Urinary bladder (tissue), 4 donors: ENCODE measurements around the gene NUDT1. TPM values are rescaled to one million over a fixed set of nuclear protein-coding genes. Genes with fewer than 3 reads are reported as not detected.

ENCODE experiments used
- DNase-seq: peaks from one replicate; pipeline ENCODE4 v3.0.0-alpha.2; 2015; ENCODE audit errors: extremely low spot score
- H3K27ac ChIP-seq: one replicate; pipeline ENCODE4 v1.5.1; 2013; ENCODE audit warnings: low read depth, mild to moderate bottlenecking, moderate library complexity
- H3K36me3 ChIP-seq: one replicate; pipeline ENCODE4 v1.6.1; 2013; ENCODE audit warnings: mild to moderate bottlenecking, moderate library complexity; ENCODE audit not compliant: insufficient read depth
- H3K4me1 ChIP-seq: one replicate; pipeline ENCODE4 v1.6.1; 2013; ENCODE audit warnings: mild to moderate bottlenecking, moderate library complexity; ENCODE audit not compliant: insufficient read depth
- H3K4me3 ChIP-seq: one replicate; pipeline ENCODE4 v1.5.1; 2013; ENCODE audit warnings: low read depth, low read length
- WGBS: extraction: QIAGEN DNeasy Blood & Tissue Kit; methylation state at CpG from one replicate; pipeline ENCODE4 v1.1.7; 2013; 5-methylcytosine and 5-hydroxymethylcytosine counted together
- polyA plus RNA-seq: library from polyadenylated mRNA; stranded (reverse); fragments of 200-250 nt; gene quantifications from one replicate; pipeline ENCODE4 v1.2.3, GENCODE V29; 2013
- total RNA-seq: library from RNA; depleted of rRNA; stranded (reverse); fragments of >200 nt; gene quantifications from one replicate; pipeline ENCODE4 v1.2.3, GENCODE V29; 2014
- donor health status: healthy with polysubstance abuse.
- donor health status: healthy.

The NUDT1 gene
- total RNA-seq (11.4 TPM), polyA plus RNA-seq (33.0 TPM)

- H3K4me1 ChIP-seq: no peaks in the 10 kb centered on the region
- H3K36me3 ChIP-seq: peaks cover 5% of the 10 kb centered on the region
- H3K4me3 ChIP-seq: peak within 1 kb of the TSS; percentile 99
- WGBS: under 1% methylated on average over 81 of the region's 81 CpGs
- H3K27ac ChIP-seq: no peak within 1 kb of the TSS
- peak; percentile 31 for DNase-seq
Measured at GRCh38 chr7:2241580-2242540, at the start of gene NUDT1, which contains the start of gene MRM2. NUDT1 (plus strand) TSS chr7:2242226; CDS start chr7:2244575, 2,349 bp downstream. MRM2 (minus strand) TSS chr7:2242205; CDS start chr7:2242169, 36 bp downstream.

DNA sequence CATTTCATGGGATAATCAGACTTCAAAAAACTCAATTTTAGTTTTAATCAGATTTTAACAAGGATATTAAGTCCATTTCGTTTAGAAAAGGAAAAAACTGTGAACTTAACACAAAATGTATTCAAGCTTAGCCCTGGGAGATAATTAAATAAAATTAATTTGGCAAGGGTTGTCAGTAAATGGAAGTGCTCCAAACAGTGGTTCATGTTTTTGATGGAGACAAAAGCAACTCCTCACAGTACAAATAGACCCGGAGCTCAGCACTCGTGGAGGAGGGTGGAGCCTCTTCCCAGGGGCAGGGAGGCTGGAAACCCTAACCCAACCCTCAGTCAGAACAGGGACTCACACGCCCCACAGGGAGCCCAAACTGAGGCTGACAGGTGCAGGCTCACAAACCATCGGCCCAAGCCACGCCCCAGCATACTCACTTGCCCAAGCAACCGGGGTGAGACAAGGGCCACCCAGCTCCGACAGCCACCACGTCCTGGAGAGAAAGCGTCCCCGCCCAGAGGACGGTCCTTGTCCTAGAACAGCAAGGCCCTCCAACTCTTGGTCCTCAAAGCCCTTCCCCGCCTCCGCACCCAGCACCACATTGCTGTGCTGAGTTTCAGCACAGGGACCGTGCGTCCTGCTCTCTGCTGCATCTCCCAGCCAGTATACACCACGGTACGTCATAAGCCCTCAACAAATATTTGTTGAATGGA, 49.0 kb upstream of the NUDT1 start:
- Histone ChIP-seq H3K4me3 (no peak overlapping the region), H3K27ac (no peak overlapping the region), H3K36me3 (no peaks in the 10 kb centered on the region), H3K4me1 (no peaks in the 10 kb centered on the region)
- no peak for DNase-seq
- 88% methylated on average over 18 of the region's 18 CpGs for WGBS

- no peaks in the 10 kb centered on the region for H3K4me1 ChIP-seq
- WGBS: 93% methylated on average over 19 of the region's 19 CpGs
- H3K27ac ChIP-seq: no peak overlapping the region
- DNase-seq: no peak
- H3K4me3 ChIP-seq: no peak overlapping the region
- H3K36me3 ChIP-seq: no peaks in the 10 kb centered on the region
Measured at GRCh38 chr7:2193575-2194305, 48.3 kb upstream of the NUDT1 start.

- 97% methylated on average over 13 of the region's 13 CpGs for WGBS
- Histone ChIP-seq H3K27ac (no peak overlapping the region), H3K36me3 (peaks cover 3% of the 10 kb centered on the region), H3K4me3 (no peak overlapping the region), H3K4me1 (no peaks in the 10 kb centered on the region)
- no peak for DNase-seq
Measured at GRCh38 chr7:2195400-2196246, 46.4 kb upstream of the NUDT1 start.

DNA sequence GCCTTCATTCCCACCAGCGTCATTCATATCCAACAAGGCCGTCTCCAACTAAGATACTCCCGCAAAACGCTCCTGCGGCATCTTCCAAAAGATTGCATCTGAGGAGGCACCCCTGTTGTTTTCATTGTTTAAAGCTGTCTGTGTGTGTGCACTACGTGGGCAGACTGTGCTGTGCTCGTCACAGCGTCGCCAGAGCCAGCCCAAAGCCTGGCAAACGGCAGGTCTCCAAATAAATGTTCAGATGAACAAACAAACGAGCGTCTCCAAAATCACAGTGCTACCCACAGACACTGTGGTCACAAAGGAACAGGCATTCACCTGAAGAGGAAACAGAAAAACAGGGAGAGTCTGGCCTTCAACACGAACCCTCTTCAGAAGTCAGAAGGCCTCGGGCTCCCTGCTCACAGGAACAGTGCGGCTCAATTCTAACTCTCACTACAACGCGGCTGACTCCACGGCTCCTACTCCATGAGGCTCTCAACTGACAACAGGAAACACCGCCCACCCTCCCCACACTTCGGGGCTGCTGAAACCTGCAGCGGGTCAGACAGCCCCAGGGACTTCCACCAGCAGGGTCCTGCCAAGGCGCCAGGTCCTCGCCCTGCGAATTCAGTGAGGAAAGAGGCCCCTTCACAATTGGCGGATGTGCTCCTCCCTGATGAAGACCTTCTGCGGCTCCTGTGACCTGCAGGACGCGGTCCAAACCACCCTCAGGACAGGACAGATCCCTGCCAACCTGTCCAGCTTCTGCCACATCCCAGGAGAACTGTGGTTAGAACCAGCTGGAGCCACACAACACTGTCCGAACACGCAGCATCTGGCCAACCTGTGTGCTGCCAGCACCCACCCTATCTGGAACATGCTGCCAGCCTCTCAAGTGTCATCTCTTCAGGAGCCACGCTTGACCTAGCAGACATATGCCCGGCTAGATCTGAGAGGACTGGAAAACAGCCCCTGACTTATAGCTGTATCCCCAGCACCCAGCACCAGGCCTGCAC, 45.3 kb upstream of the NUDT1 start:
- Histone ChIP-seq H3K4me3 (no peak overlapping the region), H3K36me3 (peaks cover 3% of the 10 kb centered on the region), H3K4me1 (no peaks in the 10 kb centered on the region), H3K27ac (no peak overlapping the region)
- no peak for DNase-seq
- 91% methylated on average over 32 of the region's 32 CpGs for WGBS

DNA sequence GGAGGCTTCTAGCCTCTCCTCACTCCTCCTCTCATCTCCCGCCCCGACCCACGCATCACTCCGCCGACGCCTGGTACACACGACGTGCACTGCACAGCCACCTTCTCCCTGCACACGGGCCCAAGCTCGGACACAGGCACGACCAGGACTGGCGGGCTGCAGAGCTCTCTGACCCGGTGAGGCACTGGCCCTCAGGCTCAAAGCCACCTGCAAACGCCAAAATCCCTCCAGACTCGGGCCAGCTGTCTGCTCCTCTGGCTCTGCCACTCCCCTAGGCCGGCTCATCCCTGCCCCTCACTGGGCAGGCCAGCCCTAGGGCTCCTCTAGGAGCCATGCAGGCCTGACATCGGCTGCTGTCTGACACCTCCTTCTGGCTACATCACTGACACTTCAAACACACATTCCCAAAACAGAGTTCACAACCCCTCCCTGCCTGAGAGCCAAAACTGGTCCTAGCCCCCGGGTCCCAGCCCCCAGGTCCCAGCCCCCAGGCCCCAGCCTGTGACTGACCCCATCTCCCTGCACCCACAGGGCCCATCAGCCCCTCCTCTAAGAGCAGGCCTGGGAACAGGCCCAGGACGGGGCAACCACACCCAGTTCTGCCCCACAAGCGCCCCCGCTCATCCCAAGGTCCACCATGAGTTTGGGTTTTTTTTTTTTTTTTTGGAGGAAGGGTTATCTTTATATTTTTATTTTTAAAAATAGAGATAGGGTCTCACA, 44.4 kb upstream of the NUDT1 start:
- Histone ChIP-seq H3K36me3 (peaks cover 3% of the 10 kb centered on the region), H3K27ac (no peak overlapping the region), H3K4me1 (no peaks in the 10 kb centered on the region), H3K4me3 (no peak overlapping the region)
- DNase-seq: no peak
- WGBS: 89% methylated on average over 21 of the region's 21 CpGs

- 95% methylated on average over 15 of the region's 15 CpGs for WGBS
- peaks cover 3% of the 10 kb centered on the region for H3K36me3 ChIP-seq
- DNase-seq: no peak
- H3K4me1 ChIP-seq: no peaks in the 10 kb centered on the region
- H3K27ac ChIP-seq: no peak overlapping the region
- no peak overlapping the region for H3K4me3 ChIP-seq
Measured at GRCh38 chr7:2198206-2198605, 43.8 kb upstream of the NUDT1 start.

DNA sequence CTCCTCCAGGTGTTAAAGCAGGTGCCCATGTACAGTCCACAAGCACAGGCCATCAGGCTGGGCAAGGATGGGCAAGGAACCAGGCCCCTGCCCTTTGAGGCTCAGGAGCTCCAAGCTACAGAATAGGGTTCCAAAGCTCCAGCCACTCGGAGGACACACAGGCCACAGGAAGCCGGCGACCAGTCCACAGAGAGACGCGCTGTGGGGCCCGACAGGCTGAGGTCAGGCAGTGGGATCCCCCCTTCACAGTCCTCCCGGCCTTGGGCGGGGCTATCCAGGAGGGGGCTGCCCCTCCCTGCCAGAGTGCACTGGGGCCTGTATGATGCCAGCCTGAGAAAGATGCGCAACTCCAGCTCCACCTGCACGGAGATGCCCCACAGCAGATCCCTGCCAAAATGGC, 43.3 kb upstream of the NUDT1 start:
- WGBS: 92% methylated on average over 10 of the region's 10 CpGs
- no peak for DNase-seq
- Histone ChIP-seq H3K36me3 (peaks cover 3% of the 10 kb centered on the region), H3K4me3 (no peak overlapping the region), H3K4me1 (no peaks in the 10 kb centered on the region), H3K27ac (no peak overlapping the region)

DNA sequence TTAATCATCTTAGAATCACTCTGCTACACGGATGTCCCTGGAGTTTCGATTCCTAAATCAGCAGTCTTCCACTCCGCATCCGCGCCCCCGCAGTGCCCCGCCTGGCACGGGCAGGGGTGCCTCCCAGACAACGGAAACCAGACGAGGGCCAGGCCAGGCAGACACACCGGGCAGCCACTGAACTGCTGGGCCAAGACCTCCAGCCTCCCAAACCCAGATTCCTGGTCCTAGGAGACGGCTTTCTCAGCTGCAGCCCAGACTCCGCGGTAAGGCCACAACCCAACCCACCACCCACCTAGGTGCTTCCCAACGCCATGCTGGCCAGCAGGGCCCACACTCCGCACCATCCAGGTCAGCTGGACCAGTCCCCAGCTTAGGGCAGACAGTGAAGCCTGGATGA, 42.5 kb upstream of the NUDT1 start:
- Histone ChIP-seq H3K36me3 (peaks cover 3% of the 10 kb centered on the region), H3K27ac (no peak overlapping the region), H3K4me1 (no peaks in the 10 kb centered on the region), H3K4me3 (no peak overlapping the region)
- 96% methylated on average over 16 of the region's 16 CpGs for WGBS
- DNase-seq: no peak

DNA sequence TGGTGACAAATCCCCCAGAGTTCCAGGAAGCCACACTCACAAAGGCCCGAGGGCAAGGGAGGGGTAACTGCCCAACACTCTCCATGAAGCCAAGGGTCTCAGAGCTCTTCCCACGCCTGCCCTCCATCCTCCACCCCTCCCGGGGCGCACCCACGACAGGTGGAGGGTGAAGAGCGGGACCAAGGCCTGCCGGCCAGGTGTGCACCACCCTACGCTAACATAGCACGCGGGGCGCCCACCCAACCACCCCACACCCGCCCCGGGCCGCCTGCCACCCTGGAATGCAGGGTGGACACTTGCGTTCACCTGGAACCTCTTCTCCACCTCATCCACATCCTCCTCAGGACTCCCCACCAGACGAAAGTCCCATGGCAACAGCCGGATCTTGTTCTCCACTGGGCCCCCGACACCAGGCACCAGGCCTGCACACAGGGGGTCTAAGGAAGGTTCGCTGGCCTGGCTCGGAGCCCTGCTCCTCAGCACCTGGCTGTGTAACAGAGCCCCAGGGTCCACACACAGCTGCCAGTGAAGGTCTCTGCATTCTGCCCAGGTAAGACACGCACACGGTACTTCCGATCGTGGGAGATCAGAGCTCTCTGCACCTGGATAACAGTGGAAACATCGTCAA, 42.0 kb upstream of the NUDT1 start:
- WGBS: 92% methylated on average over 25 of the region's 25 CpGs
- peaks cover 3% of the 10 kb centered on the region for H3K36me3 ChIP-seq
- H3K4me3 ChIP-seq: no peak overlapping the region
- no peaks in the 10 kb centered on the region for H3K4me1 ChIP-seq
- no peak overlapping the region for H3K27ac ChIP-seq
- no peak for DNase-seq

GRCh38 chr7:2200584-2200980, 41.4 kb upstream of the NUDT1 start:
- 95% methylated on average over 18 of the region's 18 CpGs for WGBS
- no peak for DNase-seq
- H3K4me3 ChIP-seq: no peak overlapping the region

More at GRCh38 chr7:2200584-2200980, 41.4 kb upstream of the NUDT1 start:
- peaks cover 3% of the 10 kb centered on the region for H3K36me3 ChIP-seq
- no peaks in the 10 kb centered on the region for H3K4me1 ChIP-seq
- H3K27ac ChIP-seq: no peak overlapping the region
